ENCODE measurements around the gene STC2. TPM values are rescaled to one million over a fixed set of nuclear protein-coding genes. Genes with fewer than 3 reads are reported as not detected.
"Not testable (repeated sequence)": the region's sequence is repeated elsewhere in the genome, so short reads cannot be mapped to it uniquely, and the experiment has no call there.

The STC2 gene
- 10 to 100 TPM; 44.5 to 59.3 TPM for total RNA-seq

GRCh38 chr5:173327948-173328843 is at the start of gene STC2:
TSS of gene STC2 (minus strand) at chr5:173328414. CDS start at chr5:173328193, 221 bp downstream.
- DNase-seq (peak; percentile 80 to 84), ATAC-seq (replicated peaks in 1 of 2) (peak; percentile 51 to 58)
- H3K9me3 Mint-ChIP-seq: peaks cover 0 to 1% of the 10 kb centered on the region in 2 donors
- peak within 1 kb of the TSS; percentile 90 for H3K4me3 Mint-ChIP-seq
- H3K4me1 Mint-ChIP-seq (ENCODE audit: low read depth): peaks cover 45% of the 10 kb centered on the region
- H3K27me3 Mint-ChIP-seq (ENCODE audit: low read depth): peaks cover 42% of the 10 kb centered on the region
- H3K36me3 Mint-ChIP-seq (ENCODE audit: insufficient read depth in 2 of 2): peaks cover 26 to 53% of the 10 kb centered on the region in 2 donors
- H3K27ac Mint-ChIP-seq: peak within 1 kb of the TSS; percentile 76

GRCh38 chr5:173371400-173371799 is 43.2 kb upstream of the STC2 start:
- DNase-seq (no peak), ATAC-seq (replicated peaks in 1 of 2) (no peak)
- H3K4me1 Mint-ChIP-seq (ENCODE audit: low read depth): no peaks in the 10 kb centered on the region
- H3K9me3 Mint-ChIP-seq: peaks cover 1% of the 10 kb centered on the region in 2 donors
- H3K27me3 Mint-ChIP-seq (ENCODE audit: low read depth): no peaks in the 10 kb centered on the region
- no peak overlapping the region for H3K27ac Mint-ChIP-seq
- no peak overlapping the region for H3K4me3 Mint-ChIP-seq
- no peaks in the 10 kb centered on the region for H3K36me3 Mint-ChIP-seq (ENCODE audit: insufficient read depth in 2 of 2)

- not testable (repeated sequence) for DNase-seq; ATAC-seq (replicated peaks in 1 of 2); H3K9me3 Mint-ChIP-seq; H3K4me1 Mint-ChIP-seq (ENCODE audit: low read depth); H3K36me3 Mint-ChIP-seq (ENCODE audit: insufficient read depth in 2 of 2); H3K27ac Mint-ChIP-seq; H3K4me3 Mint-ChIP-seq
- H3K27me3 Mint-ChIP-seq (ENCODE audit: low read depth): peaks cover 23% of the 10 kb centered on the region
These were observed 35.2 kb upstream of the STC2 start for GRCh38 chr5:173363406-173363805.

- DNase-seq: no peak
- Mint-ChIP-seq H3K27ac (no peak overlapping the region), H3K9me3 (no peaks in the 10 kb centered on the region), H3K36me3 (ENCODE audit: insufficient read depth in 2 of 2) (no peaks in the 10 kb centered on the region), H3K4me3 (no peak overlapping the region), H3K4me1 (ENCODE audit: low read depth) (no peaks in the 10 kb centered on the region), H3K27me3 (ENCODE audit: low read depth) (peaks cover 25% of the 10 kb centered on the region)
- ATAC-seq (replicated peaks in 1 of 2): no peak
These were observed 27.3 kb upstream of the STC2 start for GRCh38 chr5:173355561-173355960.

- Mint-ChIP-seq H3K27me3 (ENCODE audit: low read depth) (peaks cover 25% of the 10 kb centered on the region), H3K36me3 (ENCODE audit: insufficient read depth in 2 of 2) (no peaks in the 10 kb centered on the region), H3K9me3 (no peaks in the 10 kb centered on the region), H3K4me1 (ENCODE audit: low read depth) (no peaks in the 10 kb centered on the region), H3K27ac (no peak overlapping the region), H3K4me3 (no peak overlapping the region)
- DNase-seq (no peak), ATAC-seq (replicated peaks in 1 of 2) (no peak)
These were observed 26.4 kb upstream of the STC2 start for GRCh38 chr5:173354645-173355044.

- Mint-ChIP-seq H3K36me3 (ENCODE audit: insufficient read depth in 2 of 2) (no peaks in the 10 kb centered on the region), H3K27me3 (ENCODE audit: low read depth) (peaks cover 16% of the 10 kb centered on the region), H3K4me3 (no peak overlapping the region), H3K9me3 (no peaks in the 10 kb centered on the region), H3K4me1 (ENCODE audit: low read depth) (no peaks in the 10 kb centered on the region), H3K27ac (no peak overlapping the region)
- ATAC-seq (replicated peaks in 1 of 2) (no peak), DNase-seq (no peak)
These were observed 24.4 kb upstream of the STC2 start for GRCh38 chr5:173352366-173353349.

GRCh38 chr5:173342813-173343755 is 14.9 kb upstream of the STC2 start:
- H3K4me1 Mint-ChIP-seq (ENCODE audit: low read depth): no peaks in the 10 kb centered on the region
- no peak overlapping the region for H3K4me3 Mint-ChIP-seq
- H3K27me3 Mint-ChIP-seq (ENCODE audit: low read depth): peaks cover 13% of the 10 kb centered on the region
- ATAC-seq (replicated peaks in 1 of 2) (no peak), DNase-seq (no peak)
- no peak overlapping the region for H3K27ac Mint-ChIP-seq
- no peaks in the 10 kb centered on the region for H3K36me3 Mint-ChIP-seq (ENCODE audit: insufficient read depth in 2 of 2)
- H3K9me3 Mint-ChIP-seq: no peaks in the 10 kb centered on the region

GRCh38 chr5:173341961-173342430 is 13.8 kb upstream of the STC2 start:
- ATAC-seq (replicated peaks in 1 of 2) (no peak), DNase-seq (no peak)
- H3K36me3 Mint-ChIP-seq (ENCODE audit: insufficient read depth in 2 of 2): no peaks in the 10 kb centered on the region
- peaks cover 19% of the 10 kb centered on the region for H3K27me3 Mint-ChIP-seq (ENCODE audit: low read depth)
- no peak overlapping the region for H3K27ac Mint-ChIP-seq
- no peaks in the 10 kb centered on the region for H3K9me3 Mint-ChIP-seq
- H3K4me3 Mint-ChIP-seq: no peak overlapping the region
- H3K4me1 Mint-ChIP-seq (ENCODE audit: low read depth): no peaks in the 10 kb centered on the region

GRCh38 chr5:173340984-173341383 is 12.8 kb upstream of the STC2 start:
- no peak overlapping the region for H3K27ac Mint-ChIP-seq
- H3K27me3 Mint-ChIP-seq (ENCODE audit: low read depth): peaks cover 25% of the 10 kb centered on the region
- no peak for ATAC-seq (replicated peaks in 1 of 2)
- no peaks in the 10 kb centered on the region for H3K4me1 Mint-ChIP-seq (ENCODE audit: low read depth)
- H3K4me3 Mint-ChIP-seq: no peak overlapping the region
- no peaks in the 10 kb centered on the region for H3K9me3 Mint-ChIP-seq
- DNase-seq: no peak
- H3K36me3 Mint-ChIP-seq (ENCODE audit: insufficient read depth in 2 of 2): no peaks in the 10 kb centered on the region

- Mint-ChIP-seq H3K9me3 (no peaks in the 10 kb centered on the region), H3K27ac (no peak overlapping the region), H3K4me3 (no peak overlapping the region), H3K27me3 (ENCODE audit: low read depth) (peaks cover 26% of the 10 kb centered on the region), H3K36me3 (ENCODE audit: insufficient read depth in 2 of 2) (no peaks in the 10 kb centered on the region), H3K4me1 (ENCODE audit: low read depth) (no peaks in the 10 kb centered on the region)
- no peak for DNase-seq
- no peak for ATAC-seq (replicated peaks in 1 of 2)
These were observed 12.2 kb upstream of the STC2 start for GRCh38 chr5:173340451-173340850.

- H3K4me1 Mint-ChIP-seq (ENCODE audit: low read depth): no peaks in the 10 kb centered on the region
- no peak overlapping the region for H3K27ac Mint-ChIP-seq
- no peak for ATAC-seq (replicated peaks in 1 of 2)
- no peaks in the 10 kb centered on the region for H3K36me3 Mint-ChIP-seq (ENCODE audit: insufficient read depth in 2 of 2)
- H3K9me3 Mint-ChIP-seq: no peaks in the 10 kb centered on the region
- no peak overlapping the region for H3K4me3 Mint-ChIP-seq
- no peak for DNase-seq
- H3K27me3 Mint-ChIP-seq (ENCODE audit: low read depth): peaks cover 34% of the 10 kb centered on the region
These were observed 11.1 kb upstream of the STC2 start for GRCh38 chr5:173339286-173339685.

GRCh38 chr5:173338380-173339015 is 10.3 kb upstream of the STC2 start:
- H3K9me3 Mint-ChIP-seq: no peaks in the 10 kb centered on the region
- H3K36me3 Mint-ChIP-seq (ENCODE audit: insufficient read depth in 2 of 2): no peaks in the 10 kb centered on the region
- DNase-seq: no peak
- ATAC-seq (replicated peaks in 1 of 2): no peak
- H3K4me3 Mint-ChIP-seq: no peak overlapping the region
- no peak overlapping the region for H3K27ac Mint-ChIP-seq
- no peaks in the 10 kb centered on the region for H3K4me1 Mint-ChIP-seq (ENCODE audit: low read depth)
- H3K27me3 Mint-ChIP-seq (ENCODE audit: low read depth): peaks cover 42% of the 10 kb centered on the region
